Measurements from ENCODE around the gene TMEM150C. TPM values are rescaled to one million over a fixed set of nuclear protein-coding genes. Genes with fewer than 3 reads are reported as not detected.
"Not testable (repeated sequence)": the region's sequence is repeated elsewhere in the genome, so short reads cannot be mapped to it uniquely, and the experiment has no call there.

Gene TMEM150C
- total RNA-seq, 1 experiment from 2014 or later, result 2.7 TPM

- no peak for TF ChIP-seq ATF1 (CRISPR knock-in tag; IDR thresholded peaks at IDR 0.05)
Observed at GRCh38 chr4:82559735-82560120, 2.1 kb downstream of the TMEM150C start (continued).

DNA sequence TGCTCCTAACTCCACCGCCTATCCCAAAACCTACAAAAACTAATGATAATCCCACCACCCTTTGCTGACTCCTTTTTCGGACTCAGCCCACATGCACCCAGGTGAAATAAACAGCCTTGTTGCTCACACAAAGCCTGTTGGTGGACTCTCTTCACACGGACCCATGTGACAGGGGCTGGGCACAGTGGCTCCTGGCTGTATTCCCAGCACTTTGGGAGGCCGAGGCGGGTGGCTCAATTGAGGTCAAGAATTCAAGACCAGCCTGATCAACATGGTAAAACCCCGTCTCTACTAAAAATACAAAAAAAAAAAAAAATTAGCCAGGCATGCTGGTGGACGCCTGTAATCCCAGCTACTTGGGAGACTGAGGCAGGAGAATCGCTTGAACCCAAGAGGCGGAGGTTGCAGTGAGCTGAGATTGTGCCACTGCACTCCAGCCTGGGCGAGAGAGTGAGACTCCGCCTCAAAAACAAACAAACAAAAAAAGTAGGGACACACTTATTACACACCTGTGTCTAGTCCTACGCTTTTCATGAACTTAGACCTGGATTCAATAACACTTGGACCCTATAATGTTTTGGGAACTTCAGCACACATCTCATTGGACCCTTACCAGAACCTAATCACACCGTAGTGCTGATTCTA, 2.6 kb downstream of the TMEM150C start:
- POLR2A ChIA-PET; H3K36me3 Mint-ChIP-seq; ATAC-seq; DNase-seq (ENCODE audit: low spot score); CTCF ChIA-PET; H3K27ac Mint-ChIP-seq; H3K9me3 Mint-ChIP-seq; H3K4me3 Mint-ChIP-seq: not testable (repeated sequence)
- Mint-ChIP-seq H3K27me3 (ENCODE audit: low read depth) (peaks cover 21% of the 10 kb centered on the region), H3K4me1 (peaks cover 22% of the 10 kb centered on the region)

GRCh38 chr4:82555276-82555675, 6.5 kb downstream of the TMEM150C start:
- CTCF ChIA-PET, result interaction anchor here (0.6 to 1.8 kb wide), 13 partner anchors 9 to 187 kb away, joined by 3 to 14 read pairs (median 4); no protein-coding TSS in a partner anchor
- Mint-ChIP-seq H3K9me3 (peaks cover 5% of the 10 kb centered on the region), H3K4me3 (no peak overlapping the region), H3K4me1 (peaks cover 7% of the 10 kb centered on the region), H3K27me3 (ENCODE audit: low read depth) (peaks cover 6% of the 10 kb centered on the region), H3K36me3 (no peaks in the 10 kb centered on the region), H3K27ac (no peak overlapping the region)
- no peak for DNase-seq (ENCODE audit: low spot score)
- POLR2A ChIA-PET, result no interaction called here
- TF ChIP-seq ZNF219 (CRISPR knock-in tag; IDR thresholded peaks at IDR 0.05; ENCODE audit: borderline replicate concordance) (no peak), CREM (CRISPR knock-in tag; IDR thresholded peaks at IDR 0.05) (no peak), MLX (CRISPR knock-in tag; IDR thresholded peaks at IDR 0.05) (no peak), RELA (CRISPR knock-in tag; IDR thresholded peaks at IDR 0.05; ENCODE audit: borderline replicate concordance) (no peak), CREB1 (CRISPR knock-in tag; IDR thresholded peaks at IDR 0.05) (no peak), NR1H2 (CRISPR knock-in tag; IDR thresholded peaks at IDR 0.05) (no peak)
- TF ChIP-seq, protein P1, sequence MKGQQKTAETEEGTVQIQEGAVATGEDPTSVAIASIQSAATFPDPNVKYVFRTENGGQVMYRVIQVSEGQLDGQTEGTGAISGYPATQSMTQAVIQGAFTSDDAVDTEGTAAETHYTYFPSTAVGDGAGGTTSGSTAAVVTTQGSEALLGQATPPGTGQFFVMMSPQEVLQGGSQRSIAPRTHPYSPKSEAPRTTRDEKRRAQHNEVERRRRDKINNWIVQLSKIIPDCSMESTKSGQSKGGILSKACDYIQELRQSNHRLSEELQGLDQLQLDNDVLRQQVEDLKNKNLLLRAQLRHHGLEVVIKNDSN (CRISPR knock-in tag; IDR thresholded peaks at IDR 0.05), result no peak
- ATAC-seq, result peak; percentile 75; the same call in 1 of the 2 replicates

- no peaks in the 10 kb centered on the region for H3K36me3 Mint-ChIP-seq
- no peaks in the 10 kb centered on the region for H3K27me3 Mint-ChIP-seq (ENCODE audit: low read depth)
- ChIA-PET POLR2A (no interaction called here), CTCF (no interaction called here)
- ATAC-seq (no peak), DNase-seq (ENCODE audit: low spot score) (no peak)
- H3K27ac Mint-ChIP-seq, result no peak overlapping the region
- no peak overlapping the region for H3K4me3 Mint-ChIP-seq
- H3K9me3 Mint-ChIP-seq, result peaks cover 19% of the 10 kb centered on the region
- TF ChIP-seq SMAD3 (CRISPR knock-in tag; IDR thresholded peaks at IDR 0.05; ENCODE audit: borderline replicate concordance) (no peak), ZNF138 (CRISPR knock-in tag; conservative IDR thresholded peaks at IDR 0.05) (no peak), JAZF1 (CRISPR knock-in tag; IDR thresholded peaks at IDR 0.05) (no peak), NR1H2 (CRISPR knock-in tag; IDR thresholded peaks at IDR 0.05) (no peak), SMAD4 (CRISPR knock-in tag; IDR thresholded peaks at IDR 0.05) (no peak), E2F5 (CRISPR knock-in tag; IDR thresholded peaks at IDR 0.05) (no peak), GTF2I (CRISPR knock-in tag; conservative IDR thresholded peaks at IDR 0.05) (no peak), ZNF671 (CRISPR knock-in tag; IDR thresholded peaks at IDR 0.05) (no peak), GABPB1 (CRISPR knock-in tag; IDR thresholded peaks at IDR 0.05) (no peak), ZNF263 (CRISPR knock-in tag; IDR thresholded peaks at IDR 0.05; ENCODE audit: low read depth) (no peak), ZNF281 (CRISPR knock-in tag; IDR thresholded peaks at IDR 0.05) (no peak), FOXJ3 (CRISPR knock-in tag; IDR thresholded peaks at IDR 0.05; ENCODE audit: borderline replicate concordance) (no peak), GRHL2 (CRISPR knock-in tag; IDR thresholded peaks at IDR 0.05; ENCODE audit: insufficient replicate concordance, severe bottlenecking) (no peak)
- TF ChIP-seq, protein P2, sequence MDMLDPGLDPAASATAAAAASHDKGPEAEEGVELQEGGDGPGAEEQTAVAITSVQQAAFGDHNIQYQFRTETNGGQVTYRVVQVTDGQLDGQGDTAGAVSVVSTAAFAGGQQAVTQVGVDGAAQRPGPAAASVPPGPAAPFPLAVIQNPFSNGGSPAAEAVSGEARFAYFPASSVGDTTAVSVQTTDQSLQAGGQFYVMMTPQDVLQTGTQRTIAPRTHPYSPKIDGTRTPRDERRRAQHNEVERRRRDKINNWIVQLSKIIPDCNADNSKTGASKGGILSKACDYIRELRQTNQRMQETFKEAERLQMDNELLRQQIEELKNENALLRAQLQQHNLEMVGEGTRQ (CRISPR knock-in tag; IDR thresholded peaks at IDR 0.05), result no peak
- TF ChIP-seq, protein P3, sequence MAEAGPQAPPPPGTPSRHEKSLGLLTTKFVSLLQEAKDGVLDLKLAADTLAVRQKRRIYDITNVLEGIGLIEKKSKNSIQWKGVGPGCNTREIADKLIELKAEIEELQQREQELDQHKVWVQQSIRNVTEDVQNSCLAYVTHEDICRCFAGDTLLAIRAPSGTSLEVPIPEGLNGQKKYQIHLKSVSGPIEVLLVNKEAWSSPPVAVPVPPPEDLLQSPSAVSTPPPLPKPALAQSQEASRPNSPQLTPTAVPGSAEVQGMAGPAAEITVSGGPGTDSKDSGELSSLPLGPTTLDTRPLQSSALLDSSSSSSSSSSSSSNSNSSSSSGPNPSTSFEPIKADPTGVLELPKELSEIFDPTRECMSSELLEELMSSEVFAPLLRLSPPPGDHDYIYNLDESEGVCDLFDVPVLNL (CRISPR knock-in tag; IDR thresholded peaks at IDR 0.05; ENCODE audit: borderline replicate concordance, low read depth), result no peak
- H3K4me1 Mint-ChIP-seq, result peaks cover 7% of the 10 kb centered on the region
Observed at GRCh38 chr4:82553020-82553419, 8.8 kb downstream of the TMEM150C start.

Data from WTC11 (cell line).